ENCODE data around the gene KIF4B. TPM values are rescaled to one million over a fixed set of nuclear protein-coding genes. Genes with fewer than 3 reads are reported as not detected.

The KIF4B gene
- total and polyA plus RNA-seq, 2 of the 13 experiments (the other 11 are each of a cell fraction or from before 2014, with no cell fraction given), result 0.04 TPM; not detected in 1

- Histone ChIP-seq H3K36me3 (replicated peaks in 1 of 2; ENCODE audit: control insufficient read depth in 1 of 2, insufficient read depth in 2 of 2, low read length in 2 of 2) (peaks cover 0 to 26% of the 10 kb centered on the region in 2 experiments; a peak in 4 of 5 replicates), H4K20me1 (ENCODE audit: insufficient read depth, low read length) (no peaks in the 10 kb centered on the region), H3K9ac (ENCODE audit: insufficient read depth, low read depth, low read length) (no peak overlapping the region), H3K27ac (ENCODE audit: extremely low read length, insufficient read depth, low read length) (no peak overlapping the region), H3K27me3 (ENCODE audit: control insufficient read depth in 1 of 2, insufficient read depth in 2 of 2, low read length in 2 of 2) (no peaks in the 10 kb centered on the region), H3K79me2 (ENCODE audit: insufficient read depth, low read length) (no peaks in the 10 kb centered on the region), H2AFZ (ENCODE audit: low read length) (no peak overlapping the region), H3K4me1 (ENCODE audit: insufficient read depth, low read length) (peaks cover 19% of the 10 kb centered on the region), H3K4me2 (ENCODE audit: low read depth, low read length) (no peak overlapping the region), H3K9me3 (ENCODE audit: low read length) (no peaks in the 10 kb centered on the region), H3K4me3 (replicated peaks in 1 of 3; ENCODE audit: insufficient read depth in 1 of 3, low read depth in 2 of 3, low read length in 3 of 3) (no peak overlapping the region)
- intact Hi-C loops (cut with micrococcal nuclease; ENCODE audit: unreplicated experiment) (no loop called here), in situ Hi-C loops (cut with HindIII; ENCODE audit: extremely low pct_ligation_motif_present, low pct_unique_long_range_greater_than_20kb) (no loop called here)
- WGBS (ENCODE audit: low lambda C conversion rate), result 97% methylated on average over 3 of the region's 3 CpGs
- no peak for FAIRE-seq
- BruUV-seq (replicated peaks), result no TSS peak
- no peak for ATAC-seq
- CTCF ChIA-PET (ENCODE audit: low intra/inter-chr PET ratio, low total read pairs), result interaction anchor here (1.0 to 1.9 kb wide), 2 partner anchors 38 to 61 kb away, joined by 3 to 8 read pairs; no protein-coding TSS in a partner anchor
- no peak for TF ChIP-seq TBP (CRISPR knock-in tag; IDR thresholded peaks at IDR 0.05)
- no peak for DNase-seq (ENCODE audit: low spot score)
- POLR2A ChIA-PET, result no interaction called here
These were observed 46.7 kb upstream of the KIF4B start for GRCh38 chr5:154966874-154967273.

- intact Hi-C loops (cut with micrococcal nuclease; ENCODE audit: unreplicated experiment) (no loop called here), in situ Hi-C loops (cut with HindIII; ENCODE audit: extremely low pct_ligation_motif_present, low pct_unique_long_range_greater_than_20kb) (no loop called here)
- DNase-seq (ENCODE audit: low spot score) (no peak), ATAC-seq (no peak), FAIRE-seq (no peak)
- Histone ChIP-seq H4K20me1 (ENCODE audit: insufficient read depth, low read length) (no peaks in the 10 kb centered on the region), H3K4me1 (ENCODE audit: insufficient read depth, low read length) (peaks cover 19% of the 10 kb centered on the region), H3K9me3 (ENCODE audit: low read length) (no peaks in the 10 kb centered on the region), H3K27me3 (ENCODE audit: control insufficient read depth in 1 of 2, insufficient read depth in 2 of 2, low read length in 2 of 2) (no peaks in the 10 kb centered on the region), H3K27ac (ENCODE audit: extremely low read length, insufficient read depth, low read length) (no peak overlapping the region), H3K36me3 (replicated peaks in 1 of 2; ENCODE audit: control insufficient read depth in 1 of 2, insufficient read depth in 2 of 2, low read length in 2 of 2) (peaks cover 0 to 22% of the 10 kb centered on the region in 2 experiments; a peak in 4 of 5 replicates), H3K79me2 (ENCODE audit: insufficient read depth, low read length) (no peaks in the 10 kb centered on the region), H3K4me3 (replicated peaks in 1 of 3; ENCODE audit: insufficient read depth in 1 of 3, low read depth in 2 of 3, low read length in 3 of 3) (no peak overlapping the region), H3K9ac (ENCODE audit: insufficient read depth, low read depth, low read length) (no peak overlapping the region), H3K4me2 (ENCODE audit: low read depth, low read length) (no peak overlapping the region), H2AFZ (ENCODE audit: low read length) (no peak overlapping the region)
- ChIA-PET POLR2A (no interaction called here), CTCF (ENCODE audit: low intra/inter-chr PET ratio, low total read pairs) (interaction anchor here (1.0 to 1.9 kb wide), 2 partner anchors 37 to 60 kb away, joined by 3 to 8 read pairs; no protein-coding TSS in a partner anchor)
- BruUV-seq (replicated peaks), result no TSS peak
- 83% methylated on average over 5 of the region's 5 CpGs for WGBS (ENCODE audit: low lambda C conversion rate)
- TF ChIP-seq ZNF616 (CRISPR knock-in tag; IDR thresholded peaks at IDR 0.05; ENCODE audit: low read depth) (no peak), SP140L (CRISPR knock-in tag; IDR thresholded peaks at IDR 0.05; ENCODE audit: borderline replicate concordance) (no peak), GTF3A (CRISPR knock-in tag; conservative IDR thresholded peaks at IDR 0.05) (no peak), GFI1 (CRISPR knock-in tag; IDR thresholded peaks at IDR 0.05; ENCODE audit: borderline replicate concordance) (peak; percentile 66; the same call in 1 of the 2 replicates), ZNF446 (CRISPR knock-in tag; IDR thresholded peaks at IDR 0.05) (no peak), ZNF710 (CRISPR knock-in tag; IDR thresholded peaks at IDR 0.05; ENCODE audit: borderline replicate concordance) (no peak), ZNF205 (CRISPR knock-in tag; IDR thresholded peaks at IDR 0.05) (no peak), ZNF557 (CRISPR knock-in tag; IDR thresholded peaks at IDR 0.05) (no peak), ZNF644 (CRISPR knock-in tag; IDR thresholded peaks at IDR 0.05; ENCODE audit: low read depth) (no peak), HINFP (CRISPR knock-in tag; IDR thresholded peaks at IDR 0.05; ENCODE audit: low read depth) (no peak), ZNF850 (CRISPR knock-in tag; conservative IDR thresholded peaks at IDR 0.05) (no peak)
- TF ChIP-seq, protein P1, sequence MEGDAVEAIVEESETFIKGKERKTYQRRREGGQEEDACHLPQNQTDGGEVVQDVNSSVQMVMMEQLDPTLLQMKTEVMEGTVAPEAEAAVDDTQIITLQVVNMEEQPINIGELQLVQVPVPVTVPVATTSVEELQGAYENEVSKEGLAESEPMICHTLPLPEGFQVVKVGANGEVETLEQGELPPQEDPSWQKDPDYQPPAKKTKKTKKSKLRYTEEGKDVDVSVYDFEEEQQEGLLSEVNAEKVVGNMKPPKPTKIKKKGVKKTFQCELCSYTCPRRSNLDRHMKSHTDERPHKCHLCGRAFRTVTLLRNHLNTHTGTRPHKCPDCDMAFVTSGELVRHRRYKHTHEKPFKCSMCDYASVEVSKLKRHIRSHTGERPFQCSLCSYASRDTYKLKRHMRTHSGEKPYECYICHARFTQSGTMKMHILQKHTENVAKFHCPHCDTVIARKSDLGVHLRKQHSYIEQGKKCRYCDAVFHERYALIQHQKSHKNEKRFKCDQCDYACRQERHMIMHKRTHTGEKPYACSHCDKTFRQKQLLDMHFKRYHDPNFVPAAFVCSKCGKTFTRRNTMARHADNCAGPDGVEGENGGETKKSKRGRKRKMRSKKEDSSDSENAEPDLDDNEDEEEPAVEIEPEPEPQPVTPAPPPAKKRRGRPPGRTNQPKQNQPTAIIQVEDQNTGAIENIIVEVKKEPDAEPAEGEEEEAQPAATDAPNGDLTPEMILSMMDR (CRISPR knock-in tag; IDR thresholded peaks at IDR 0.05), result peak; percentile 44
These were observed 46.0 kb upstream of the KIF4B start for GRCh38 chr5:154967421-154968024.

Measured in HepG2 (cell line).